H9 (cell line): ENCODE measurements around the gene NALCN. TPM values are rescaled to one million over a fixed set of nuclear protein-coding genes. Genes with fewer than 3 reads are reported as not detected.
A peak's percentile ranks its signal among the peaks of the same experiment; 100 is the strongest.

Experiments used
- DNase-seq: peaks from one replicate; pipeline ENCODE4 v3.0.0-alpha.2; 2017
- H2AFZ ChIP-seq: one replicate; pipeline ENCODE4 v1.6.1; 2013; ENCODE audit warnings: mild to moderate bottlenecking, low read length, control low read depth, moderate library complexity
- H2AK5ac ChIP-seq: 2 replicates; pipeline ENCODE4 v1.6.1; 2013; ENCODE audit warnings: low read length, control low read depth, mixed read lengths; ENCODE audit not compliant: insufficient read length
- H2BK120ac ChIP-seq: one replicate; pipeline ENCODE4 v1.6.1; 2013; ENCODE audit warnings: low read depth, mild to moderate bottlenecking, low read length, control low read depth, inconsistent platforms; ENCODE audit not compliant: poor library complexity, severe bottlenecking
- H2BK12ac ChIP-seq: 2 replicates; pipeline ENCODE4 v1.6.1; 2013; ENCODE audit warnings: low read length, control low read depth, mixed read lengths, low read depth; ENCODE audit not compliant: insufficient read length
- H2BK15ac ChIP-seq: 2 replicates; pipeline ENCODE4 v1.6.1; 2013; ENCODE audit warnings: low read depth, low read length, control low read depth
- H2BK20ac ChIP-seq: one replicate; pipeline ENCODE4 v1.6.1; 2013; ENCODE audit warnings: low read depth, mild to moderate bottlenecking, low read length, control low read depth, inconsistent platforms; ENCODE audit not compliant: poor library complexity, severe bottlenecking
- H2BK5ac ChIP-seq: 2 replicates; pipeline ENCODE4 v1.6.1; 2013; ENCODE audit warnings: low read length, control low read depth, mixed read lengths; ENCODE audit not compliant: insufficient read length
- H3K14ac ChIP-seq: 2 replicates; pipeline ENCODE4 v1.6.1; 2013; ENCODE audit warnings: low read length, control low read depth; ENCODE audit not compliant: insufficient read depth
- H3K18ac ChIP-seq: 2 replicates; pipeline ENCODE4 v1.6.1; 2013; ENCODE audit warnings: low read depth, mild to moderate bottlenecking, mixed read lengths, low read length, control low read depth; ENCODE audit not compliant: insufficient read length
- H3K23ac ChIP-seq: 2 replicates; pipeline ENCODE4 v1.6.1; 2013; ENCODE audit warnings: low read length, control low read depth, mixed read lengths, low read depth; ENCODE audit not compliant: insufficient read length
- H3K23me2 ChIP-seq: 2 replicates; pipeline ENCODE4 v1.6.1; 2013; ENCODE audit warnings: low read depth, mild to moderate bottlenecking, mixed read lengths, low read length, control low read depth; ENCODE audit not compliant: insufficient read length, poor library complexity, severe bottlenecking
- H3K27ac ChIP-seq: 2 replicates; pipeline ENCODE4 v1.5.1; 2013; ENCODE audit warnings: low read length, control low read depth, mixed read lengths, low read depth; ENCODE audit not compliant: insufficient read length
- H3K27me3 ChIP-seq: 2 replicates; pipeline ENCODE4 v1.6.1; 2013; ENCODE audit warnings: low read length, control low read depth, inconsistent platforms; ENCODE audit not compliant: insufficient read depth
- H3K4ac ChIP-seq: 2 replicates; pipeline ENCODE4 v1.6.1; 2013; ENCODE audit warnings: low read depth, mild to moderate bottlenecking, control low read depth, inconsistent platforms, low read length, moderate library complexity
- H3K4me1 ChIP-seq: 2 replicates; pipeline ENCODE4 v1.6.1; 2013; ENCODE audit warnings: low read length, control low read depth, inconsistent platforms; ENCODE audit not compliant: insufficient read depth
- H3K4me2 ChIP-seq: 2 replicates; pipeline ENCODE4 v1.6.1; 2013; ENCODE audit warnings: low read length, control low read depth, mixed read lengths; ENCODE audit not compliant: insufficient read length, insufficient read depth
- H3K56ac ChIP-seq: 2 replicates; pipeline ENCODE4 v1.6.1; 2013; ENCODE audit warnings: low read depth, mild to moderate bottlenecking, mixed read lengths, low read length, control low read depth; ENCODE audit not compliant: insufficient read length
- H3K79me1 ChIP-seq: 2 replicates; pipeline ENCODE4 v1.6.1; 2013; ENCODE audit warnings: low read depth, mild to moderate bottlenecking, moderate library complexity, low read length, control low read depth, inconsistent platforms; ENCODE audit not compliant: insufficient read depth, poor library complexity, severe bottlenecking
- H3K79me2 ChIP-seq: 2 replicates; pipeline ENCODE4 v1.6.1; 2013; ENCODE audit warnings: low read length, control low read depth, inconsistent platforms; ENCODE audit not compliant: insufficient read depth
- H3K9ac ChIP-seq: 2 replicates; pipeline ENCODE4 v1.6.1; 2013; ENCODE audit warnings: low read length, control low read depth, mixed read lengths; ENCODE audit not compliant: insufficient read length; ENCODE audit errors: extremely low read depth
- H3K9me3 ChIP-seq: one replicate; pipeline ENCODE4 v1.6.1; 2013; ENCODE audit warnings: low read depth, low read length, inconsistent platforms; ENCODE audit not compliant: control insufficient read depth
- H3T11ph ChIP-seq: one replicate; pipeline ENCODE4 v1.6.1; 2013; ENCODE audit warnings: mild to moderate bottlenecking, low read length, control low read depth, inconsistent platforms
- H4K20me1 ChIP-seq: one replicate; pipeline ENCODE4 v1.6.1; 2013; ENCODE audit not compliant: control insufficient read depth, insufficient read length, insufficient read depth
- H4K5ac ChIP-seq: 2 replicates; pipeline ENCODE4 v1.6.1; 2013; ENCODE audit warnings: low read depth, mild to moderate bottlenecking, mixed read lengths, low read length, control low read depth; ENCODE audit not compliant: insufficient read length
- H4K8ac ChIP-seq: replicated peaks from 2 replicates; pipeline ENCODE4 v1.6.1; 2013; ENCODE audit warnings: low read length, control low read depth, mixed read lengths, low read depth; ENCODE audit not compliant: insufficient read length
- H4K91ac ChIP-seq: 2 replicates; pipeline ENCODE4 v1.6.1; 2013; ENCODE audit warnings: low read depth, mild to moderate bottlenecking, moderate library complexity, mixed read lengths, low read length, control low read depth; ENCODE audit not compliant: insufficient read length
- H3K27ac Mint-ChIP-seq, 3 experiments: 2 replicates in 2 of 3; 3 replicates in 1 of 3; pipeline ENCODE4 v1.8.0; 2020 to 2021; ENCODE audit warnings: mixed read lengths in 3 of 3, mild to moderate bottlenecking in 1 of 3, moderate library complexity in 1 of 3
- H3K27me3 Mint-ChIP-seq: 2 replicates; pipeline ENCODE4 v1.8.0; 2021; ENCODE audit warnings: low read depth, mild to moderate bottlenecking, moderate library complexity, mixed read lengths
- H3K36me3 Mint-ChIP-seq, 3 experiments: 2 replicates in 2 of 3; 3 replicates in 1 of 3; pipeline ENCODE4 v1.8.0; 2020 to 2021; ENCODE audit warnings: low read depth in 3 of 3, mixed read lengths in 3 of 3; ENCODE audit not compliant: insufficient read depth in 1 of 3
- H3K4me1 Mint-ChIP-seq, 2 experiments: 2 replicates each; pipeline ENCODE4 v1.8.0; 2020; ENCODE audit warnings: mixed read lengths in 2 of 2
- H3K4me3 Mint-ChIP-seq, 2 experiments: 2 replicates in 1 of 2; 3 replicates in 1 of 2; pipeline ENCODE4 v1.8.0; 2020 to 2021; ENCODE audit warnings: mild to moderate bottlenecking in 2 of 2, mixed read lengths in 2 of 2, moderate library complexity in 1 of 2
- H3K9me3 Mint-ChIP-seq, 2 experiments: 2 replicates in 1 of 2; 3 replicates in 1 of 2; pipeline ENCODE4 v1.8.0; 2020; ENCODE audit warnings: mild to moderate bottlenecking in 2 of 2, mixed read lengths in 2 of 2, moderate library complexity in 1 of 2
- CTCF ChIP-seq: fragments of 200-600 bp; sonication (generic); conservative IDR thresholded peaks from 3 replicates; pipeline ENCODE4 v1.8.0; 2021; ENCODE audit warnings: antibody characterized with exemption, mild to moderate bottlenecking
- WGBS: extraction: QIAGEN DNeasy Blood & Tissue Kit; methylation state at CpG from one replicate; pipeline ENCODE4 v1.1.7; 2013; ENCODE audit warnings: missing lambda C conversion rate, low lambda C conversion rate, mixed read lengths; ENCODE audit not compliant: insufficient read length; ENCODE audit errors: extremely low coverage; 5-methylcytosine and 5-hydroxymethylcytosine counted together
- total RNA-seq: library from RNA; stranded (reverse); gene quantifications from 2 replicates; pipeline ENCODE4 v1.2.1, GENCODE V29; 2021

NALCN gene
- total RNA-seq, 1 experiment from 2014 or later: 0.09 TPM

DNA sequence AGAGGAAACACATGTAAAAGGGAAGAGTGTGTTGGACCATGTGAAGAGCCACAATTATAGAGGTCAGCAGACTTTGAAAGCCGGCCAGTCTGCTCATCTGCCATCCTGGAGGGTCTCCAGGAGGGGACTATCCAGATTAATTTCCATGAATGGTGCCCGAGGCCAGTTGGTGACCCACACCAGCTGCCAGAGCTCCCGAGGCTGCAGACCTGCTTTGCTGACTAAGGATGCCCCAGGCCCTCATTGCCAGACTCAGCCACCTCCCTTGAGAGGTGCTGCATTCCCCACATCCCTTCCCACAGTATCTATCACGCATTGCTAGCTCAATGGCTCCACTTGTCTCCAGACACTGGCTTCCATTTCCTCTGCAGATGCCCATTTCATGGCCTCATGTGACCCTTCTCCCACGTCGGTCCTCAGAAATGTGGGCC is 110.3 kb downstream of the NALCN start:
- H2AK5ac ChIP-seq: no peak overlapping the region

More for the DNA sequence above, 110.3 kb downstream of the NALCN start:
- H2BK5ac ChIP-seq: no peak overlapping the region
- DNase-seq: no peak
- H4K20me1 ChIP-seq: no peaks in the 10 kb centered on the region
- Mint-ChIP-seq H3K27ac (peak overlapping the region in 1 of 3 experiments; percentile 20; a peak in 1 of 7 replicates), H3K9me3 (no peaks in the 10 kb centered on the region), H3K36me3 (no peaks in the 10 kb centered on the region), H3K27me3 (no peaks in the 10 kb centered on the region), H3K4me3 (no peak overlapping the region), H3K4me1 (no peaks in the 10 kb centered on the region)
- WGBS: no CpG with 5 or more reads among the region's 6 CpGs
- no peak overlapping the region for H3K27ac ChIP-seq
- H2BK12ac ChIP-seq: no peak overlapping the region
- no peak overlapping the region for H4K5ac ChIP-seq
- no peaks in the 10 kb centered on the region for H3K4me1 ChIP-seq
- no peak for TF ChIP-seq CTCF
- no peak overlapping the region for H3K4me2 ChIP-seq
- no peaks in the 10 kb centered on the region for H3K23me2 ChIP-seq
- no peak overlapping the region for H3T11ph ChIP-seq
- no peaks in the 10 kb centered on the region for H3K79me2 ChIP-seq
- H3K4ac ChIP-seq: no peak overlapping the region
- H4K91ac ChIP-seq: no peak overlapping the region
- no peak overlapping the region for H4K8ac ChIP-seq
- no peak overlapping the region for H3K23ac ChIP-seq
- H3K9ac ChIP-seq: no peak overlapping the region
- no peak overlapping the region for H3K18ac ChIP-seq
- no peak overlapping the region; the same call in 1 of the 2 replicates for H3K14ac ChIP-seq
- H2BK15ac ChIP-seq: no peak overlapping the region
- H3K79me1 ChIP-seq: no peaks in the 10 kb centered on the region
- H3K56ac ChIP-seq: no peak overlapping the region
- H2BK120ac ChIP-seq: no peak overlapping the region
- no peaks in the 10 kb centered on the region for H3K9me3 ChIP-seq
- H2BK20ac ChIP-seq: no peak overlapping the region
- H2AFZ ChIP-seq: no peak overlapping the region
- no peaks in the 10 kb centered on the region for H3K27me3 ChIP-seq
